GM18867 (cell line): Measurements from ENCODE around the gene NAT8L.

Source experiments
- ATAC-seq: cut with Tn5 transposase; IDR thresholded peaks from one replicate; pipeline ENCODE4 v1.9.1; 2021; ENCODE audit warnings: mild to moderate bottlenecking, moderate library complexity; ENCODE audit not compliant: unreplicated experiment

NAT8L gene

DNA sequence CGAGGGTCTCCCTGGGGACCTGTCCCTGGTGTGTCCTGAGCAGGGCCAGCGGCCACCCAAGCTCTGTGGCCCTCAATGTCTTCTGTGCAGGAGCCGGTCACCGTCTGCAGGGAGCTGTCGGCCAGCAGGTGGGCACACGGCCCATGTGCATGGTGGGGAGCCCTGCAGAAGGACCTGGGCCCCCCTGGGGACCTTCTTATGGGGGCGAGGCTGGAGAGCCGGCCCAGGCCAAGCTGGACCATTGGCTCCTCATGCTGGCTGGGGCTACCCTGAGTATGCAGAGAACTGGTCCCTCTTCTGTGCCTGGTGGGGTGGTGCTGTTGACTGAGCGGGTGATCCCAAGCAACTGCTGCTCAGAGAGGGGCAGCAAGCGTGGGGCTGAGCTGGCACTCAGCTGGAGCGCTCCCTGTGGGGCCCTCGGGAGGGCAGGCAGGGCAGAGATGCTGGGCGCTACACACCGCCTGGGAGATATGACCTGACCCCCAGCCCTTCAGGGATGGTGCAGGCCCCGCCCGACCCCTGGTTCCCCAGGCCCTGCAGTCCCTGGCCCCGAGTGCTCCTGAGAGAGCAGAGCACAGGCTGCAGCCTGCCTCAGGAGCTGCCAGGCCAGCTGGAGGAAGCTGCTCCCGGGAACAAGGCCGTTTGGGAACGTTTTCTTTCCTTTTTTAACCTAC is 14.8 kb downstream of the NAT8L start:
- no peak for ATAC-seq

DNA sequence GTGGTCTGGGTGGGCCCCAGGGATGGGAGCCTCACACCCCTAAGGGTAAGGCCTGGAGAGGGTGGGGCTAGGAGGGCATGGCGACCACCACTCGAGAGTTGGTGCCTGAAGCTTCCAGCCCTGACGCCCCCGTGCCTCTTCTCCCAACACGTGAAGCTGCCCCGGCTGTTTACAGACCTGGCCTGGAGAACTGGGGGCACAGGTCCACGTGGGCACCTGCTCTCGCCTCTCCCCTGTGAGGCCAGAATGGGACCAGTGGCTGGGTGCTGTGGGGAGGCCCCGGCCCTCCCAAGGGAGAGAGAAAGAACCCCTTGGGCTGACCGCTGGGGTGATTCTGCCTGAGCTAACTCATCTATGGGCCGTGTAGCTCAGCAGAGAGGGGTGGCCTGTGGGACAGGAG is 15.5 kb downstream of the NAT8L start:
- no peak for ATAC-seq

DNA sequence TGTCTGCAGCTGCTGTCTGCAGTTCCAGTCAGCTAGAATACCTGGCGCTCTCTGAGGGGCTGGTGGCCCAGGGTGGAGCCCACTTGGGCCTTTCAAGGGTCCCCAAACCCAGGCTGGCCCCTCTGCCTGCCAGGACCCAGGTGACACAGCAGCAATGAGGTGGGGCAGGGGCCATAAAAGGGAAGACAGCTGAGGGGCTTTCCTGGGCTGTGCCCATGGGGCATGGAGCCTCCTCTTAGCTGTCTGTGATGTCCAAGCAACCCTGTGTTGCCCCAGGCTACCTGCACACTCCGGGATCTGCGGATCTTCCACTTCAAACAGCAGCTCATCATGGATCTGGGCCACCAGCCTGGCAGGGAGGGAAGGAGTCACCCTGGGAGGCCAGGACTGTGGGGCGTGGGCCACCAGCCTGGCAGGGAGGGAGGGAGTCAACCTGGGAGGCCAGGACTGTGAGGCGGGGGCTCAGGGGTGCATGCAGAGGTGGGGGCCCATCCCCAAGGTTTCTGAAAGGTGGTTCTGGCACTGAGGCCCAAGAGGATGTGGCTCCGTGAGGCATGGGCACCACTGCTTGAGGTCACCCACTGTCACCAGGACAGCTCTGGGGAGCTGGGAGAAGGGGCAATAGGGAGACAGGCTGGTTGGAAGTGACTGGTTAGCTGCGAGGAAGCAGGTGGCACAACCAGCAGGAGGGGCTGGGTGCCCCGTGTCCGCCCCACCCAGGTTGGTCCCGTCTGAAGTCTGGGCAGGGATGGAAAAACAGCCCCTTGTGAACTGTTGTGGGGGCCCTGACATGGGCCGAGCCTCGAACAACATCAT is 16.3 kb downstream of the NAT8L start:
- no peak for ATAC-seq

DNA sequence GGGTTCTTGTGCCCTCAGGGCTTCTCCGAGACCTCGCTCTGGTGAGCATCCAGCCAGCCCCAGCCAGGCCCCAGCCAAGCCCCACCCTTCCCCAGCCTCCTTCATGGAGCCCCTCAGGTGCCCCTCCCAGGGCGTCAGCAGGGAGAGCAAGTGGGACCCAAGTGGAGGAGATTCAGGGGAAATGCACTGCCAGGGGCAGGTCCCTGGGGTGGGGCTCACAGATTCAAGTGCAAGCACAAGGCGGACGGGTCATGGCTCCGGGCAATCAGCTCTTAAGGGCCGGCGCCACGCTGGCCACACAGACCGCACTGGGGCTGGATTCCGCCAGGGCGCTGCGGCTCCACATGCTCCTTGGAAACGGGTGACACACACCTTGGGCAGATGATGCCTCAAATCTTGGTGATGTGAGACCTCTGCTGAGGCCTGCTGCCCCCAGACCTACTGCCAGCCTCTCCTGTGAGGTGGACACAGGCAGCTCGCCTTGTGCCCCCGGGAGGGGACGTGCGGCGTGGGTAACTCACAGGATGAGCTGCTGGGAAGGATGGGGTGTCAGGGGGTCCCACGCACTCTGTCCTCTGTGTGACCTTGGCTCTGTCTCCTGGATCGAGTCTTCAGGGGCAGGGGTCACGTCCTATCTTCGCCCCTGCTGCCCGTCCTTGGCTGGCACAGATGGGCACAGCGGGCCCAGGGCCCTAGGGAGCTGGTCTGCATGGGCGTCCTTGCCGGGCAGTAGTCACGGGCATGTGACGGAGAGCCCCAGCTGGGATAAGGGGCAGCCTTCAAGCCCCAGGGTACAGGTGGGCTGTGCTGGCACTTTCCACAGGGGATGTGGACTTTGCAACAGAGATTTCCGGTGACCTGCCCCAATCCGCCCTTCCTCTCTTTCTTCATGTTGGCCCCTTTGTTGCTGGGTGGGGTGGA is 17.1 kb downstream of the NAT8L start:
- ATAC-seq = no peak

DNA sequence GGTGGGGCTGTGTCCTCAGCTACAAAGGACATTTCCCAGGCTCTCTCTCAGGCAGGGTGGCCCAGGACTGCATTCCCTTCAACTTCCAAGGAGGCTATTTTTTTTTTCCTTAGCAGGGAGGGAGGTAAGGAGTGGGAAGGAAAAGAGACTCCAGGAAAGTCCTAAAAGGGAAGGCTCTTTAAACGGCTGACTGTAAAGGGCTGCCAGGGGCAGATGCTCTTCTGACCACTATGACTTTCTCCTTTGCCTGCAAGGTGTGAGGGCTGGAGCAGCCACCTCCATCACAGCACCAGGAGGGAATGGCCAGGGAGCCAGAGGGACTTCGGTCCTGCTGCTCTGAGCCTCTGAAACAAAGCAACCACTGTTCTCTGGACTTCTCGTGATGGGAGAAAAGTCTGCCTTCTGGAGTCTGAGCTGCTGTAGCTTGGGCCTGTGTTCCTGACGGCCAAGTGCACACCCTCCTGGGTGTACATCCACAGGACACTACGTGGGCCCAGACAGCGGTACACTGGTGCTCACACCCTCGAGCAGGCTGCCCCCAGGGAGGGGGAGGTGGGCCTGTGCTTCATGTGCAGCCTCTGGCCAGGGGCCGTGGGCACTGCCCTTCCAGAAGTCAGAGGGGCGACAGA is 17.9 kb downstream of the NAT8L start:
- ATAC-seq = no peak

DNA sequence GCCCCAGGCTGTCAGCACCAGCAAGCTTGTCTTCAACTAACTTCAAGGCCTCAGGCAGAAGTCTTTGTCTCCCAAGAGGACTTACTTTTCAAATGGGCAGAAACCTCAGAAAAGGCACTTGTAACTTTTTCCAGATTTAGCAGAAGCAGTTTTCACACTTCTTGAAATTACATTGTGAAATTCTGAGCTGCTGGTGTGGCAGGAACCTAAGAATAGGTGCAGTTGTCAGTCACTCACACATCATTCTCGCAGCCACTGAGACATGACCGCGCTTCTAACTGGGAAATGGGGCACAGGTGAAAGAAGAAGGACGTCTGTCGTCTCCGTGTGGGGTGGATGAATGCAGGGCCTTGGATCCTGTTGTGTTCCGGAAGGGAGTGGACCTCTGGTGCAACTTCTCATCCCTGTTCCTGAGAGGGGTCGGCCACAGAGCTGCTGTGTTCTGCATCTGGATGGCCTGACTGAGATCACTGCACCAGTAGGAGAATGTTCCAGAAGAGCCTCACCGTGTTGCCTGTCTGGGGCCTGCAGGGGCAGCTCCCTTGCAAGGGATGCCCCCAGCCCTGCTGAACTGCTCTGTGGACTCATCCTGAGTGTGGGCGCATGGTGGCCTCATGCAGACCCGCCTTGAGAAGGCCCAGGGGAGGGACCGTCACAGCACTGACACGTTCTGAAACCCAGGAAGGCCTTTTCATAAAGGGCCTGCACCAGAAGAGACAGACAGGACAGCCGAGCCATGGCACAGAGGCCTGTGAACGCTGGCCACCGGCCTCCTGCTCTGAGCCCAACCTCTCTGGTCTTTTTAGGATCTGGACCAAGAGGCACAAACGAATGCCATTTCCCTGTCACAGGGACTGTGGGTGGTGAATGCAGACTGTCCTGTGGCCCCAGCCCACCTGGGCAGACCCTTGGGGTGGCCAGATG is 18.7 kb downstream of the NAT8L start:
- peak; percentile 37 for ATAC-seq

DNA sequence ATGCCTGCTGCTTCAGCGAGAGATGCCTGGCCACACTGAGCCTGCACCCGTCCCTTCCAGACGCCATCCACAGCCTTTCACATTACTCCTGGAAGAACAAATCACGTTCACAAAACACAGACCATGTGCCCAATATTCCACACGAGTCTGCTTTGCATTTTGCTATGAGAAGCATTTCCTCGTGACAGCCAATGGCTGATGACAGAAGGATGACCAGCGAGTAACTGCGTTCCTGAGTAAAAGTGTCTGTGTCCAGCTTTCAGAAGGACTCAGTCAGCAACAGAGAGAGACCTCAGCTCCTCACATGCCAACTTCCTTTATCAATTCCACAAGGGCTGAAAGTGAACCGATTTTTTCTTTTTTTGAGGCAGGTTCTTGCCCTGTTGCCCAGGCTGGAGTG is 19.5 kb downstream of the NAT8L start:
- ATAC-seq = no peak

DNA sequence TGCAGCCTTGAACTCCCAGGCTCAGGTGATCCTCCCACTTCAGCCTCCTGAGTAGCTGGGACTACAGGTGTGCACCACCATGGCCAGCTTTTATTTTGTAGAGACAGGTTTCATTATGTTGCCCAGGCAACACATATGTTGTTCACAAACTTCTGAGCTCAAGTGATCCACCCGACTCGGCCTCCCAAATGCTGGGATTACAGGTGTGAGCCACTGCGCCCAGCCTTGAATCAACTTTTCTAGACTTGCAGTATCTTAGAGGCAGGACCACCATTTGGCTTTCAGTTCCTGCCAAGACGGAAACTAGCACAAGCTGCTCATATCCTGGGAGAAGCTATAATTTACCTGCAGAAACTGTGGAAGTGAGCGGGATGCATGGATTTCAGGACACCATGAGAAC is 19.9 kb downstream of the NAT8L start:
- ATAC-seq = no peak

DNA sequence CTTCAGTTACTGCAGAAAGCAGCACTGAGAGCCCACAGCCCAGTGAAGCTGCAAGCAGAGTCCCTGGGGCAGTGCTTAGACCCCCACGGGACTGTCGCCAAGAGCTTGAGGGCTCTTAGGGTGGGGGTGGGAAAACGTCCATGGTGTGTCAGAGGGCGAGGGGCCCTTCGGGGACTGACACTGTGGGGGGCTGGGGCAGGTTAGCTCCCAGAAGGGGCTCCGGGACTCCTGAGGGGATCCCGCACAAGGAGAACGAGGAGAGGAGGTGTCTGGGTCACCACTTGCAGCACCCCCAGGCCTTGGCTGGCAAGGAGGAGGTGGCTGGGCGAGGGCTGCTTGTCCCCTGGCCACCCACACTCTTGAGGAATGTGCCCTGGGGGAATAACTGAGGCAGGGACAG is 20.8 kb downstream of the NAT8L start:
- ATAC-seq = no peak

DNA sequence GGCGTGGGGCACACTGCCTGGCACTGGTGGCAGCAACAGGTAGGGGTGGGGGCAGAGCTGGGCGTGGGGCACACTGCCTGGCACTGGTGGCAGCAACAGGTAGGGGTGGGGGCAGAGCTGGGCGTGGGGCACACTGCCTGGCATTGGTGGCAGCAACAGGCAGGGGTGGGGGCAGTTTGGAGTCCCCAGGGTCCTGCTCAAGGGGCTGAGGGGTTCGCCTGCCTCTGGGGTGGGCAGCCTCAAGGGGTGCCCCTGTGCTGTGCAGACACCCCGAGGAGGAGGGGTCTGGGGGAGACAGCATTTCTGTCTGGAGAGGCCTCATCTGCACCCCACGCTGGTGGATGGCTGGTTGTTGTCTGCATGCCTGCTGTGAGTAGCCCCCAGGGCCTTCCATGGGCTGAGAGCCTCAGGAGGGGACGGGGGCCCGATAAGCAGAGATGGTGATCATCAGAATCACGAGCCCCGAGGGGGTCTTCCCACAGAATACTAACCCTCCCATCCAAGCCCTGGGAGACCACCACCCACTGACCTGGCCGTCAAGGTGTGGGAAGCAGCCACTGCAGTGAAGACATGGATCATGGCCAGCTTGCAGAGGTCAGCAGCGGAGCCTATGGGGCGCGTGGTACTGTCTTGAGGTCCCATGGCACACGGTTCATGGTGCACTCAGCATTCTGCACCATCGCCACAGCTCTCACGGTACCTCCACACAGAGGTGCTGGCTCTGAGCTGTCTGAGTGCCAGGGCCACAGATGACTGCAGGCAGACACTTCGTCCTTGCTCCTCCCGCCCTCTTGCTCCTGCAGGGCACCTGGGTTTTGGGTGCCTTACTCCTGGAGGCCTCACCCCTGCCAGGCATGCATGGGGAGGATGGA is 21.5 kb downstream of the NAT8L start:
- ATAC-seq = no peak

DNA sequence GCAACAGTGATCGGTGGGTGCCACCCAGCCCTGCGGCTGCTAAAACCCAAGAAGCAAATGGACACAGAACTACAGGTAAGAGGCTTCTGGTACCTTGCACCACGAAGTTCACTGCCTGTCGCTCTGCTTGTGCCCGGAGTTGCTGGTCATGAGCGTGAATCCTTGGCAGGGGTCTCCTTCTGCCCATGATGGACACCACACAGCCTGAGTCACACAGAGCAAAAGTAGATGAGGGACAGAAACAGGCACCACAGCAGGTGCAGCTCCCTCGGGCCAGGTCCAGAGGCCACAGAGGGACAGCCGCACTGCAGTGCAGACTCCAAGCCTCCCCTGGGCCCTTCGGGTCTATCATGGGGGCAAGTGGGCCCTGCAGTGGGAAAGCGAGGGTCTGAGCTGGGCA is 22.4 kb downstream of the NAT8L start:
- no peak for ATAC-seq

DNA sequence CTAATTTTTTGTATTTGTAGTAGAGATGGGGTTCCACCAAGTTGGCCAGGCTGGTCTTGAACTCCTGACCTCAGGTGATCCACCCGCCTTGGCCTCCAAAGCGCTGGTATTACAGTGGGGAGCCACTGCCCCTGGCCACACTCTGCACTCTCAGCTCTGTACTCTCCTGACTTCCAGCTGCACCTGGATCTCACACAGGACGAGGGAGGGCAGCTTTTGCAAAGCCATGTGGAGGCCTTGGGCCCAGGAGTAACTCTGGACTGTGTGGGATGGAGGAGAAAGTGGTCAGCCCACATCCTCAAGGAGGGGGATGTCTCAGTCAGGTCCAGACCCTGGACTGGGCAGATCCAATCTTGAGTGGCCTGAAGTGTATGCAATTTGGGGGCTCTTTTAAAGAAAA is 23.0 kb downstream of the NAT8L start:
- ATAC-seq = no peak

DNA sequence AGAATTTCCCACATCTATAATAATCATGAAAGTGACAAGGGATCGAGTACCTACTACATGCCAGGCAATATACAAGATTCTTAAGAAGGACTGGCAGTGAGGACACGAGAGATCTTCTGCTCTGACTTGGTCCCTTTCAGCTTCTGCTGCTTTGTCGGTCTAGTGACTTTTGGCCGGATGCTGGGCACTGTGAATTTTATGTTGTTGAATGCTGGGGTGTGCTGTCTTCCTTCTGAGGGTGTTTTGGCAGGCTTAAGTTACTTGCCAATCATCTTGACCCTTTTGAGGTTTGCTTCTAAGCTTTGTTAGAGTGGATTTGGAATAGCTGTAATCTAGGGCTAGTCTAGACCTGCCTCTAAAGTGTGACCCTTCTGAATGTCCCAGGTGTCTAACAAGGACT is 23.5 kb downstream of the NAT8L start:
- no peak for ATAC-seq

DNA sequence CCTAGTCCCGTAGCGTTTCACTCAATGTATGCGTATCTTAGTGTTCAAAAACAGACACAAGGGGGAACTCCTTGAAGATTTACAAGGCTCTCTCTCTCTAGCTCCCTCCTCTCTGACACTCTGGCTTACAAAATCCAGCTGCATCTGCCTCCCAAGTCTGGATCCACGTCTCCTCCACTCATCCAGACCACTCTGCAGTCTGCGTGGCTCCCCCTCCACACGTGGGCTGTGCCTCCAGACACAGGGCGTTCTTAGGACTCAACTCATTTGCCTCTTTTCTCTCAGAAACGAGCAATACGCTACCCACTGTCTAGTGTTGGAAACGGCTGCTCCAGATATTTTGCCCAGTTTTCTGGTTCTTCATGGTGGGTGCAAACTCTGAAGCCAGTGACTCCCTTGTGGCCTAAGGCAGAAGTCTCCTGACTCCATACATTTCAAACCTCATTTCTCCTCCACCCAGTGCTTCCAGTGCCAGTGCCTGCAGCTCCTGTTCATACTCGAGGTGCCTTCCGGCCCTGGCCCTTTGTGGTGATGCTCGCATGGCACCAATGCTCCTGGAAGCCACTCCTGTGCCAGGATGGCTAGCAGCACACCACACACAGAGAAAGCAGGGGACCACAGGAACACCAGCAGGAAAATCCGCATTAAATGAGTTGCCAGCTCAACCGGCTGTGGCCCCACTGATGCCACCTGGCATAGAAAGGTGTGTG is 24.1 kb downstream of the NAT8L start:
- ATAC-seq = no peak

DNA sequence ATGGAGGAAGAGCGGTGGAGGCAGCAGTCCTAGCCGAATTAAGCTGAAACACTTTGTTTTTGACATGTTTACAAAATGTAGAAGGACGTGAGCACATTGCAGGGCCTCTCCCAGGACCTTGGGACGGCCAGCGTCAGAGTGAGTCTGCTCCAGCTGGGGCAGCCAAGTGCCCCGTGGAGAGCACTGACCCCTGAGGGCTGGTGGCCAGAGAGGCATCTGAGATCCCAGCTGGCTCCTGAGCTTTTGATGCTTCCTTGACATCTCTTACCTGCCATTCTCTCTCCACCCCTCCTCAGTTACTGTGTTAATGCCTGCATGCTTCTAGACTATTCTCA is 24.7 kb downstream of the NAT8L start:
- ATAC-seq = no peak

DNA sequence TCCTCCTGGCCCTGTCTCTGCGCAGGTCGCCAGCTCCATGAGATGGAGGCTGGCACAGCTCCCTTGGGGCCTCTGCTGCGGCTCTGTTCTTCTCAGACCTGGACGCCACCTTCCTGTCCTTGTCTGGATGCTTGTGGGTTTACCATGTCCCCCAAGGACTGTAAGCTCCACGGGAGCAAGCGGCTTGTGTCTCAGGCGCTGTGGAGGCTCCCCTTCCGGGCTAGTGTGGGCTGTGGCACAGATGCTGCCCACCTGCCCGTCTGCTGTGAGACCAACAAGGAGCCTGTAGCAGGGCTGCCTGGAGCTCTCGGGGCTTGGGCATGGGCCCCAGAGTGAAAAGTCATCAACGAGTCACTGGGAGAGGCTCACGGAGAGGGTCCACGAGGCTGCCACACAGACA is 25.2 kb downstream of the NAT8L start:
- ATAC-seq = no peak

DNA sequence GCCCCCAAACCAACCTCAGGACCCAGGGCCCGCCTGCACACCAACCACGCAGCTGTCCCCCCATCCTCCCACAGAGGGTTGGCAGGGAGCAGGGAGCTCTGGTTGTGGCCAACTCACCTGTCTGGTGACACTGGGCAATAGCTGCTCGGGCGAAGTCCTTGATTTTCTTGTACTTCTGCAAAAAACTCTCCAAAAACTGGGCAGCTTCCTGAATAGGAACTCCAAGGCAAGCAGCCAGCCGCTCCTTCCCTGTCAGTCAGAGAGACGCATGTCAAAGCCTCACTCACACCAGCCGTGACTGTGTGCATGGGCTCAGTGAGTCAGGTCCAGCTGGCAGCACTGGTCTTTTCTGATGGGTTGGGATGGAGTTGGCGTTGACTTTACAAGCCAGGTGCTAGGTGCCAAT is 26.4 kb downstream of the NAT8L start:
- no peak for ATAC-seq

DNA sequence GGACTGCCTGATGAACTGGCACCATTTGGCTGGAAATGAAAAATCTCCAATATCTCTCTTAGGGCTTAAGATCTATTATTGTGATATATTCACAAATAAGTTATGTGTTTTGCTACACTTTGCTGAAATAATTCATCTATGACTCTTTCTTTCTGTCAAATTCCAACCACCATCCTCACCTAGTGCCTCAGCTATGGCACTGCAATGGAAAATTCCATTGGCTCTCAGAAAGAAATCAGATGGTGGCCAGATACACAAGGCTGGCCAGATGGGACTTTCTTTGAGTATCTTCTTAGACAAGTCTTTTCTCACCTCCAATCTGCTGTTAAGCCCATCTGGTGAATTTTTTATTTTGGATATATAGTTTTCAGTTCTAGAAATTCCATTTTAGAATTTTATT is 28.0 kb downstream of the NAT8L start:
- ATAC-seq = no peak

DNA sequence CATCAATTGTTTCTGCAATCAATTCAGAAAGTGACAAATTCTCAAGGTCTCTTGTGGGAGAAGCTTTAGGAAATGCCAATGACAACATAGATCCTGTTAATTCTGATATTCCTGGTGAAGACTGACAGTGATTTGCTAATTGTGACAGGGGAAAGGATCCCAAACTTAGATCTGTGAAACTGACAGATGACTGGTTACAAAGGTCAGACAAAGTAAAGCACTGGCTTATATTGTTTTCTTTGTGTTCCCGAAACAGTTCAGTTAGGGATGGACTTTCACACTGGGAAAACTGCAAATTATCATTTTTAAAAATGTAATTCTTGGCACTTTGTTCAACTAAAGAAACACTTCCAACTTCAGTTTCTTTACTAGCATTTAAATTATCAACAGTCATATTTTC is 30.1 kb downstream of the NAT8L start:
- no peak for ATAC-seq
